ENCODE data around the gene ZNF750.
"Not testable (repeated sequence)": the region's sequence is repeated elsewhere in the genome, so short reads cannot be mapped to it uniquely, and the experiment has no call there.

The ZNF750 gene

GRCh38 chr17:82789051-82789592 is 50.7 kb downstream of the ZNF750 start:
- no peak for DNase-seq (ENCODE audit: low read depth)
- no peak for TF ChIP-seq CTCF (IDR thresholded peaks at IDR 0.05; ENCODE audit: insufficient read depth, low read depth, low read length, missing control alignments)
- no peak overlapping the region for H3K4me3 ChIP-seq (ENCODE audit: low read length)

GRCh38 chr17:82788206-82789001 is 51.4 kb downstream of the ZNF750 start:
- no peak overlapping the region for H3K4me3 ChIP-seq (ENCODE audit: low read length)
- no peak for TF ChIP-seq CTCF (IDR thresholded peaks at IDR 0.05; ENCODE audit: insufficient read depth, low read depth, low read length, missing control alignments)
- no peak for DNase-seq (ENCODE audit: low read depth)

- TF ChIP-seq CTCF (IDR thresholded peaks at IDR 0.05; ENCODE audit: insufficient read depth, low read depth, low read length, missing control alignments): no peak
- no peak overlapping the region for H3K4me3 ChIP-seq (ENCODE audit: low read length)
- peak; percentile 98 for DNase-seq (ENCODE audit: low read depth)
Measured at GRCh38 chr17:82787081-82787848, 52.6 kb downstream of the ZNF750 start.

GRCh38 chr17:82786427-82786826 is 53.4 kb downstream of the ZNF750 start:
- no peak overlapping the region for H3K4me3 ChIP-seq (ENCODE audit: low read length)
- DNase-seq (ENCODE audit: low read depth): peak; percentile 47
- peak; percentile 21 for TF ChIP-seq CTCF (IDR thresholded peaks at IDR 0.05; ENCODE audit: insufficient read depth, low read depth, low read length, missing control alignments)

DNA sequence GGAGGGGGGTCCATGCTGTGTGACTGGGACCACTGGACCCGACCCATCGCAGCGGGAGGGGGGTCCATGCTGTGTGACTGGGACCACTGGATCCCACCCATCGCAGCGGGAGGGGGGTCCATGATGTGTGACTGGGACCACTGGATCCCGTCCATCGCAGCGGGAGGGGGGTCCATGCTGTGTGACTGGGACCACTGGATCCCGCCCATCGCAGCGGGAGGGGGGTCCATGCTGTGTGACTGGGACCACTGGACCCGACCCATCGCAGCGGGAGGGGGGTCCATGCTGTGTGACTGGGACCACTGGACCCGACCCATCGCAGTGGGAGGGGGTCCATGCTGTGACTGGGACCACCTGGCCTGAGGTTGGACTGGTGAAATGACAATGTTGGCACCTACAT is 54.2 kb downstream of the ZNF750 start:
- DNase-seq (ENCODE audit: low read depth); H3K4me3 ChIP-seq (ENCODE audit: low read length): not testable (repeated sequence)

DNA sequence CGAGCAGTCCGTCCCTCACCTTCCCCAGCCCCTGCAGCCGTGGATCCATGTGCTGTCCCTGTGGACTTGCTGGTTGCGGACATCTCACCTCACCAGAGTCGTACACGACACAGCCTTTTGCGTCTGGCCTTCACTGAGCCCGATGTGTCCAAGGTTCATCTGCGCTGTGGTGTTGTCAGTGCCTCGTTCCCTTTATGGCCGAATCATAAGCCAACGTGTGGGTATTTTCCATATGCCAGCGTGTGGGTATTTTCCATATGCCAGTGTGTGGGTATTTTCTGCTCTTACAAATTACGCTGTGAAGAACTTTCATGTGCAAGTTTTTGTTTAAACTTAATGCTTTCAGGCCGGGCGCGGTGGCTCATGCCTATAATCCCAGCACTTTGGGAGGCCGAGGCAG is 56.3 kb downstream of the ZNF750 start:
- no peak for TF ChIP-seq CTCF (IDR thresholded peaks at IDR 0.05; ENCODE audit: insufficient read depth, low read depth, low read length, missing control alignments)
- no peak for DNase-seq (ENCODE audit: low read depth)
- no peak overlapping the region for H3K4me3 ChIP-seq (ENCODE audit: low read length)

GRCh38 chr17:82782657-82783207 is 57.1 kb downstream of the ZNF750 start:
- no peak for DNase-seq (ENCODE audit: low read depth)
- H3K4me3 ChIP-seq (ENCODE audit: low read length): no peak overlapping the region
- TF ChIP-seq CTCF (IDR thresholded peaks at IDR 0.05; ENCODE audit: insufficient read depth, low read depth, low read length, missing control alignments): no peak
